ENCODE results near the gene NEO1. TPM values are rescaled to one million over a fixed set of nuclear protein-coding genes. Genes with fewer than 3 reads are reported as not detected.
"Not testable (repeated sequence)": the region's sequence is repeated elsewhere in the genome, so short reads cannot be mapped to it uniquely, and the experiment has no call there.

Gene NEO1
- total RNA-seq, 4 donors from 2014 or later, result 11.5 to 80.3 (median 36.1) TPM

- no peak overlapping the region for H3K27ac ChIP-seq
- no peak overlapping the region for H3K4me3 ChIP-seq
- no peaks in the 10 kb centered on the region for H3K9me3 ChIP-seq
- H3K27me3 ChIP-seq, result no peaks in the 10 kb centered on the region
- DNase-seq, result no peak
- intact Hi-C loops (cut with DNase I; ENCODE audit: low total_unique reads), result no loop called here
- H3K36me3 ChIP-seq, result no peaks in the 10 kb centered on the region
- H3K4me1 ChIP-seq, result no peaks in the 10 kb centered on the region
- no peak for TF ChIP-seq POLR2A (IDR thresholded peaks at IDR 0.05)
- TF ChIP-seq CTCF (IDR thresholded peaks at IDR 0.05), result no peak
Measured at GRCh38 chr15:73210630-73211029, 158.4 kb downstream of the NEO1 start.

GRCh38 chr15:73212424-73212823 lies 160.2 kb downstream of the NEO1 start:
- H3K9me3 ChIP-seq, result no peaks in the 10 kb centered on the region
- no peak for DNase-seq
- no peaks in the 10 kb centered on the region for H3K4me1 ChIP-seq
- intact Hi-C loops (cut with DNase I; ENCODE audit: low total_unique reads), result no loop called here
- H3K36me3 ChIP-seq, result no peaks in the 10 kb centered on the region
- H3K4me3 ChIP-seq, result no peak overlapping the region
- no peak overlapping the region for H3K27ac ChIP-seq
- H3K27me3 ChIP-seq, result no peaks in the 10 kb centered on the region
- TF ChIP-seq CTCF (IDR thresholded peaks at IDR 0.05) (no peak), POLR2A (IDR thresholded peaks at IDR 0.05) (no peak)

- H3K4me3 ChIP-seq; H3K27me3 ChIP-seq; H3K9me3 ChIP-seq; DNase-seq; intact Hi-C loops (cut with DNase I; ENCODE audit: low total_unique reads); H3K4me1 ChIP-seq; H3K27ac ChIP-seq; H3K36me3 ChIP-seq: not testable (repeated sequence)
Measured at GRCh38 chr15:73221450-73221849, 169.2 kb downstream of the NEO1 start.

GRCh38 chr15:73225358-73226015 lies 173.2 kb downstream of the NEO1 start:
- H3K4me1 ChIP-seq, result no peaks in the 10 kb centered on the region
- H3K36me3 ChIP-seq, result no peaks in the 10 kb centered on the region
- DNase-seq, result no peak
- no peaks in the 10 kb centered on the region for H3K27me3 ChIP-seq
- H3K27ac ChIP-seq, result no peak overlapping the region
- TF ChIP-seq CTCF (IDR thresholded peaks at IDR 0.05) (no peak), POLR2A (IDR thresholded peaks at IDR 0.05) (no peak)
- intact Hi-C loops (cut with DNase I; ENCODE audit: low total_unique reads), result no loop called here
- H3K9me3 ChIP-seq, result no peaks in the 10 kb centered on the region
- no peak overlapping the region for H3K4me3 ChIP-seq

- Histone ChIP-seq H3K36me3 (no peaks in the 10 kb centered on the region), H3K9me3 (no peaks in the 10 kb centered on the region), H3K27me3 (no peaks in the 10 kb centered on the region), H3K4me1 (no peaks in the 10 kb centered on the region), H3K4me3 (no peak overlapping the region), H3K27ac (no peak overlapping the region)
- TF ChIP-seq CTCF (IDR thresholded peaks at IDR 0.05) (no peak), POLR2A (IDR thresholded peaks at IDR 0.05) (no peak)
- DNase-seq, result no peak
- intact Hi-C loops (cut with DNase I; ENCODE audit: low total_unique reads), result no loop called here
Measured at GRCh38 chr15:73226093-73226814, 174.0 kb downstream of the NEO1 start.

All from uterus (tissue), 4 donors.